NCI-H1048 (cell line): ENCODE data around the gene PDIA6.

Source experiments
- DNase-seq: peaks from one replicate; lab custom pipeline; 2025; lab: John Stamatoyannopoulos, UW

Gene PDIA6

GRCh38 chr2:10764096-10764785 lies 48.3 kb downstream of the PDIA6 start:
- DNase-seq, result no peak

- no peak for DNase-seq
Measured at GRCh38 chr2:10763461-10763800, 49.2 kb downstream of the PDIA6 start.

- no peak for DNase-seq
Measured at GRCh38 chr2:10762651-10763460, 49.7 kb downstream of the PDIA6 start.

- DNase-seq, result no peak
Measured at GRCh38 chr2:10761591-10761990, 51.0 kb downstream of the PDIA6 start.

- DNase-seq, result no peak
Measured at GRCh38 chr2:10760794-10761504, 51.6 kb downstream of the PDIA6 start.

- DNase-seq, result no peak
Measured at GRCh38 chr2:10759151-10759714, 53.4 kb downstream of the PDIA6 start.

- no peak for DNase-seq
Measured at GRCh38 chr2:10757814-10758286, 54.7 kb downstream of the PDIA6 start.

- no peak for DNase-seq
Measured at GRCh38 chr2:10755621-10756020, 57.0 kb downstream of the PDIA6 start.

GRCh38 chr2:10753876-10754275 lies 58.7 kb downstream of the PDIA6 start:
- DNase-seq, result no peak

- no peak for DNase-seq
Measured at GRCh38 chr2:10753156-10753555, 59.4 kb downstream of the PDIA6 start.

GRCh38 chr2:10752236-10752635 lies 60.3 kb downstream of the PDIA6 start:
- DNase-seq, result no peak

GRCh38 chr2:10750610-10751009 lies 62.0 kb downstream of the PDIA6 start:
- DNase-seq, result no peak

- DNase-seq, result no peak
Measured at GRCh38 chr2:10742666-10743065, 69.9 kb downstream of the PDIA6 start.

GRCh38 chr2:10741139-10741538 lies 71.4 kb downstream of the PDIA6 start:
- no peak for DNase-seq

GRCh38 chr2:10740226-10740625 lies 72.4 kb downstream of the PDIA6 start:
- no peak for DNase-seq

- DNase-seq, result no peak
Measured at GRCh38 chr2:10738192-10738591, 74.4 kb downstream of the PDIA6 start.

GRCh38 chr2:10733980-10734379 lies 78.6 kb downstream of the PDIA6 start:
- no peak for DNase-seq

- no peak for DNase-seq
Measured at GRCh38 chr2:10733566-10733925, 79.0 kb downstream of the PDIA6 start.
